PC-3 (cell line): ENCODE measurements around the gene MUCL3.

ENCODE experiments used
- CTCF ChIP-seq: fragments of 300-600 bp; sonication (generic); conservative IDR thresholded peaks from 2 replicates; pipeline ENCODE4 v1.5.1; 2017; ENCODE audit warnings: antibody characterized with exemption, low read depth, mild to moderate bottlenecking, low read length
- EZH2 ChIP-seq: fragments of 300-600 bp; sonication (generic); IDR thresholded peaks from one replicate; pipeline ENCODE4 v1.6.1; 2017; ENCODE audit warnings: antibody characterized with exemption, mild to moderate bottlenecking, low read length; ENCODE audit not compliant: unreplicated experiment
- EZH2phosphoT487 ChIP-seq: fragments of 300-600 bp; sonication (generic); IDR thresholded peaks from 2 replicates; pipeline ENCODE4 v1.6.1; 2018; ENCODE audit warnings: mild to moderate bottlenecking, antibody characterized with exemption, low read length, borderline replicate concordance

GRCh38 chr6:30891816-30892538 lies 48.8 kb upstream of the MUCL3 start:
- no peak for TF ChIP-seq CTCF
- no peak for TF ChIP-seq EZH2
- TF ChIP-seq EZH2phosphoT487: no peak
